GM23338 (cell line): ENCODE data around the gene IL2. TPM values are rescaled to one million over a fixed set of nuclear protein-coding genes. Genes with fewer than 3 reads are reported as not detected.

Source experiments
- ATAC-seq: fragments of 200-7000 bp; cut with Tn5 transposase; 3 replicates; pipeline ENCODE4 v1.9.1; 2020
- DNase-seq: peaks from one replicate; pipeline ENCODE4 v3.0.0-alpha.2; 2015; ENCODE audit warnings: low spot score
- H2AFZ ChIP-seq: fragments of 200-600 bp; sonication (generic); 2 replicates; pipeline ENCODE4 v1.8.0; 2016; ENCODE audit warnings: antibody characterized with exemption, mild to moderate bottlenecking, moderate library complexity
- H3F3A ChIP-seq: fragments of 200-600 bp; sonication (generic); replicated peaks from 2 replicates; pipeline ENCODE4 v1.8.0; 2017; ENCODE audit warnings: antibody characterized with exemption, mixed run types, low read depth
- H3K27ac ChIP-seq: fragments of 200-600 bp; sonication (generic); 2 replicates; pipeline ENCODE4 v1.6.1; 2016; ENCODE audit warnings: low read depth
- H3K27me3 ChIP-seq: fragments of 200-600 bp; sonication (generic); 2 replicates; pipeline ENCODE4 v1.8.0; 2016; ENCODE audit warnings: mild to moderate bottlenecking, mixed run types, moderate library complexity; ENCODE audit not compliant: insufficient read depth
- H3K36me3 ChIP-seq: fragments of 200-600 bp; sonication (generic); 2 replicates; pipeline ENCODE4 v1.8.0; 2016; ENCODE audit warnings: mild to moderate bottlenecking; ENCODE audit not compliant: insufficient read depth
- H3K4me1 ChIP-seq: fragments of 200-600 bp; sonication (generic); 2 replicates; pipeline ENCODE4 v1.8.0; 2016; ENCODE audit warnings: mild to moderate bottlenecking, moderate library complexity; ENCODE audit not compliant: insufficient read depth
- H3K4me2 ChIP-seq: fragments of 200-600 bp; sonication (generic); 2 replicates; pipeline ENCODE4 v1.7.1; 2017; ENCODE audit warnings: mixed run types
- H3K4me3 ChIP-seq: fragments of 200-600 bp; sonication (generic); 2 replicates; pipeline ENCODE4 v1.6.1; 2016; ENCODE audit warnings: mixed run types
- H3K79me2 ChIP-seq: fragments of 200-600 bp; sonication (generic); replicated peaks from 2 replicates; pipeline ENCODE4 v1.8.0; 2017; ENCODE audit warnings: mild to moderate bottlenecking; ENCODE audit not compliant: insufficient read depth
- H3K9me2 ChIP-seq: fragments of 200-600 bp; sonication (generic); 2 replicates; pipeline ENCODE4 v1.8.0; 2017; ENCODE audit not compliant: insufficient read depth
- H4K20me1 ChIP-seq: fragments of 200-600 bp; sonication (generic); replicated peaks from 2 replicates; pipeline ENCODE4 v1.8.0; 2017; ENCODE audit warnings: mild to moderate bottlenecking; ENCODE audit not compliant: insufficient read depth
- H3K27ac Mint-ChIP-seq: 2 replicates; pipeline ENCODE4 v1.8.0; 2020; ENCODE audit warnings: inconsistent platforms, mild to moderate bottlenecking, moderate library complexity, mixed read lengths
- H3K27me3 Mint-ChIP-seq: 3 replicates; pipeline ENCODE4 v1.8.0; 2022; ENCODE audit warnings: low read depth, mild to moderate bottlenecking, moderate library complexity, mixed read lengths, inconsistent platforms; ENCODE audit not compliant: insufficient read depth, poor library complexity
- H3K36me3 Mint-ChIP-seq: 3 replicates; pipeline ENCODE4 v1.8.0; 2021; ENCODE audit warnings: low read depth, mild to moderate bottlenecking, inconsistent platforms, moderate library complexity, mixed read lengths
- H3K4me1 Mint-ChIP-seq: 3 replicates; pipeline ENCODE4 v1.8.0; 2020; ENCODE audit warnings: mild to moderate bottlenecking, inconsistent platforms, mixed read lengths
- H3K4me3 Mint-ChIP-seq: 3 replicates; pipeline ENCODE4 v1.8.0; 2021; ENCODE audit warnings: moderate library complexity, mild to moderate bottlenecking, inconsistent platforms, mixed read lengths
- H3K9me3 Mint-ChIP-seq: 3 replicates; pipeline ENCODE4 v1.8.0; 2020; ENCODE audit warnings: moderate library complexity, mild to moderate bottlenecking, inconsistent platforms, mixed read lengths
- CREB1 ChIP-seq: fragments of 250-450 bp; sonication (Bioruptor Pico); IDR thresholded peaks from 2 replicates; pipeline ENCODE4 v1.5.0; 2020; ENCODE audit warnings: low read depth, mild to moderate bottlenecking, moderate library complexity
- CTCF ChIP-seq, 2 experiments: fragments of 200-600 bp in 1 of 2; sonication (generic) in 1 of 2; conservative IDR thresholded peaks; 2 replicates each; pipeline versions ENCODE4 v1.5.1 to v1.6.1; 2016 to 2017; ENCODE audit warnings: antibody characterized with exemption in 2 of 2, low read depth in 2 of 2, mild to moderate bottlenecking in 2 of 2, moderate library complexity in 1 of 2
- ETS1 ChIP-seq: IDR thresholded peaks from 2 replicates; pipeline ENCODE4 v1.6.1; 2016; ENCODE audit warnings: antibody characterized with exemption
- EZH2 ChIP-seq: fragments of 200-600 bp; sonication (generic); IDR thresholded peaks from one replicate; pipeline ENCODE4 v1.8.0; 2017; ENCODE audit warnings: antibody characterized with exemption, mild to moderate bottlenecking, low read depth; ENCODE audit not compliant: unreplicated experiment
- EZH2phosphoT487 ChIP-seq: fragments of 200-600 bp; sonication (generic); IDR thresholded peaks from one replicate; pipeline ENCODE4 v1.8.1; 2018; ENCODE audit warnings: antibody characterized with exemption; ENCODE audit not compliant: unreplicated experiment
- JUNB ChIP-seq: IDR thresholded peaks from one replicate; pipeline ENCODE4 v1.6.1; 2016; ENCODE audit warnings: antibody characterized with exemption; ENCODE audit not compliant: unreplicated experiment
- NANOG ChIP-seq: IDR thresholded peaks from 2 replicates; pipeline ENCODE4 v1.6.1; 2016; ENCODE audit warnings: antibody characterized with exemption, borderline replicate concordance
- POLR2AphosphoS5 ChIP-seq: IDR thresholded peaks from 2 replicates; pipeline ENCODE4 v1.6.1; 2016; ENCODE audit warnings: antibody characterized with exemption, low read depth
- REST ChIP-seq: IDR thresholded peaks from one replicate; pipeline ENCODE4 v1.6.1; 2018; ENCODE audit warnings: antibody characterized with exemption; ENCODE audit not compliant: unreplicated experiment
- STAT1 ChIP-seq: IDR thresholded peaks from one replicate; pipeline ENCODE4 v1.6.1; 2016; ENCODE audit warnings: antibody characterized with exemption; ENCODE audit not compliant: unreplicated experiment
- ZNF114 ChIP-seq: fragments of 250-450 bp; sonication (Bioruptor Pico); IDR thresholded peaks from 2 replicates; pipeline ENCODE4 v1.5.0; 2020; ENCODE audit warnings: mild to moderate bottlenecking, moderate library complexity
- ZNF331 ChIP-seq: fragments of 250-450 bp; sonication (Bioruptor Pico); IDR thresholded peaks from 2 replicates; pipeline ENCODE4 v1.5.0; 2020; ENCODE audit warnings: low read depth, mild to moderate bottlenecking, moderate library complexity
- ZNF462 ChIP-seq: fragments of 250-450 bp; sonication (Bioruptor Pico); IDR thresholded peaks from 2 replicates; pipeline ENCODE4 v1.5.0; 2020; ENCODE audit warnings: mild to moderate bottlenecking, moderate library complexity
- polyA plus RNA-seq: library from polyadenylated mRNA; unstranded; fragments of >200 nt; fragmentation: Nextera tagmentation; extraction: Ambion mirVana; gene quantifications from 2 replicates; pipeline ENCODE4 v1.2.1, GENCODE V29; 2016
- total RNA-seq: library from RNA; depleted of rRNA; stranded (reverse); fragments of >200 nt; shearing (Covaris generic); gene quantifications from 2 replicates; pipeline ENCODE4 v1.2.3, GENCODE V29; 2014

Gene IL2
- total and polyA plus RNA-seq, 2 experiments from 2014 or later, result not detected

- TF ChIP-seq STAT1, result no peak
- TF ChIP-seq ZNF331, result no peak
- TF ChIP-seq ZNF114 (CRISPR knock-in tag), result no peak
- TF ChIP-seq ETS1, result no peak
- TF ChIP-seq CREB1 (CRISPR knock-in tag), result no peak
- no peak for TF ChIP-seq ZNF462 (CRISPR knock-in tag)
- no peak for TF ChIP-seq CTCF (conservative IDR thresholded peaks at IDR 0.05; ENCODE audit: low read depth in 2 of 2)
- TF ChIP-seq NANOG, result no peak
- no peak for TF ChIP-seq JUNB
- TF ChIP-seq REST, result no peak
- no peak for TF ChIP-seq EZH2
- TF ChIP-seq POLR2AphosphoS5, result no peak
- TF ChIP-seq EZH2phosphoT487, result no peak
- H3K4me1 Mint-ChIP-seq, result no peaks in the 10 kb centered on the region
- H3K36me3 Mint-ChIP-seq, result no peaks in the 10 kb centered on the region
- no peaks in the 10 kb centered on the region for H3K9me2 ChIP-seq
- H3F3A ChIP-seq, result no peaks in the 10 kb centered on the region
- no peaks in the 10 kb centered on the region for H3K9me3 Mint-ChIP-seq
- no peak overlapping the region for H3K4me2 ChIP-seq
- H2AFZ ChIP-seq, result no peak overlapping the region
- ATAC-seq, result no peak
- H3K27ac Mint-ChIP-seq, result peak overlapping the region; percentile 37; the same call in 1 of the 2 replicates
- no peaks in the 10 kb centered on the region for H4K20me1 ChIP-seq
- no peak for DNase-seq
- no peak overlapping the region for H3K4me3 Mint-ChIP-seq
- H3K79me2 ChIP-seq, result no peaks in the 10 kb centered on the region
- H3K4me3 ChIP-seq, result no peak overlapping the region
- H3K36me3 ChIP-seq, result no peaks in the 10 kb centered on the region
- no peaks in the 10 kb centered on the region for H3K4me1 ChIP-seq
- no peaks in the 10 kb centered on the region for H3K27me3 ChIP-seq
- no peak overlapping the region for H3K27ac ChIP-seq
- H3K27me3 Mint-ChIP-seq, result peaks cover 2% of the 10 kb centered on the region
Observed at GRCh38 chr4:122476126-122476525, 19.6 kb upstream of the IL2 start.
